GM20431 (cell line): Measurements from ENCODE around the gene TMEM217.

ENCODE experiments used
- in situ Hi-C: fragments of 300-500 bp; cut with MseI, MboI; formaldehyde crosslinking; loops from one replicate; pipeline ENCODE4 v1.15.0; 2020; ENCODE audit warnings: low sequenced_read_pairs; ENCODE audit not compliant: unreplicated experiment

Gene TMEM217

GRCh38 chr6:37251211-37251780 is 6.6 kb downstream of the TMEM217 start:
- in situ Hi-C loops, result no loop called here

- in situ Hi-C loops, result no loop called here
Measured at GRCh38 chr6:37244430-37245310, 13.3 kb downstream of the TMEM217 start.

- in situ Hi-C loops, result no loop called here
Measured at GRCh38 chr6:37243816-37244370, 14.1 kb downstream of the TMEM217 start.

- in situ Hi-C loops, result no loop called here
Measured at GRCh38 chr6:37243131-37243815, 14.7 kb downstream of the TMEM217 start.

GRCh38 chr6:37242429-37243052 is 15.4 kb downstream of the TMEM217 start:
- in situ Hi-C loops, result no loop called here

GRCh38 chr6:37241775-37242428 is 16.0 kb downstream of the TMEM217 start:
- in situ Hi-C loops, result no loop called here

- in situ Hi-C loops, result no loop called here
Measured at GRCh38 chr6:37241131-37241530, 16.8 kb downstream of the TMEM217 start.

GRCh38 chr6:37239950-37240713 is 17.8 kb downstream of the TMEM217 start:
- in situ Hi-C loops, result no loop called here

GRCh38 chr6:37239526-37239925 is 18.4 kb downstream of the TMEM217 start:
- in situ Hi-C loops, result no loop called here

GRCh38 chr6:37238381-37238780 is 19.6 kb downstream of the TMEM217 start:
- in situ Hi-C loops, result no loop called here

- in situ Hi-C loops, result no loop called here
Measured at GRCh38 chr6:37237789-37238188, 20.2 kb downstream of the TMEM217 start.

GRCh38 chr6:37236921-37237320 is 21.0 kb downstream of the TMEM217 start:
- in situ Hi-C loops, result no loop called here

- in situ Hi-C loops, result no loop called here
Measured at GRCh38 chr6:37233541-37233940, 24.4 kb downstream of the TMEM217 start.

- in situ Hi-C loops, result no loop called here
Measured at GRCh38 chr6:37232430-37233017, 25.4 kb downstream of the TMEM217 start.

GRCh38 chr6:37230104-37230503 is 27.8 kb downstream of the TMEM217 start:
- in situ Hi-C loops, result no loop called here

- in situ Hi-C loops, result no loop called here
Measured at GRCh38 chr6:37225350-37226169, 32.4 kb downstream of the TMEM217 start.

- in situ Hi-C loops, result loop anchor here (25.0 kb wide), 1 partner anchor 461 kb away; no protein-coding TSS in a partner anchor
Measured at GRCh38 chr6:37222992-37223391, 35.0 kb downstream of the TMEM217 start.
